Activated T-helper 1 cell treated with Interleukin-2 at 50 U/mL for 16 hours (primary cell): ENCODE results near the gene SCYGR2.

Source experiments
- DNase-seq: peaks from one replicate; pipeline ENCODE4 v3.0.0-alpha.2; 2020; ENCODE audit warnings: low read depth

Gene SCYGR2

GRCh38 chr2:227613272-227613660 is 14.6 kb downstream of the SCYGR2 start:
- DNase-seq, result no peak

GRCh38 chr2:227614246-227614645 is 15.6 kb downstream of the SCYGR2 start:
- DNase-seq, result no peak

GRCh38 chr2:227614740-227615139 is 16.0 kb downstream of the SCYGR2 start, which contains the start of gene SCYGR3:
SCYGR3 (minus strand) TSS chr2:227614840; CDS start chr2:227614840, 0 bp downstream.
- no peak for DNase-seq

GRCh38 chr2:227615181-227615580 is 16.5 kb downstream of the SCYGR2 start:
- DNase-seq, result no peak

- DNase-seq, result no peak
These were observed 17.2 kb downstream of the SCYGR2 start for GRCh38 chr2:227615906-227616305.

GRCh38 chr2:227616631-227617030 is 17.9 kb downstream of the SCYGR2 start:
- DNase-seq, result no peak

GRCh38 chr2:227617316-227618230 is 18.9 kb downstream of the SCYGR2 start, which contains the start of gene SCYGR4:
SCYGR4 (plus strand) TSS chr2:227617498; CDS start chr2:227617498, 0 bp downstream.
- no peak for DNase-seq

- DNase-seq, result no peak
These were observed 24.5 kb downstream of the SCYGR2 start for GRCh38 chr2:227623226-227623625.

GRCh38 chr2:227625420-227625819 is 26.7 kb downstream of the SCYGR2 start:
- DNase-seq, result no peak

GRCh38 chr2:227626580-227627151 is 28.0 kb downstream of the SCYGR2 start:
- no peak for DNase-seq

- no peak for DNase-seq
These were observed 29.1 kb downstream of the SCYGR2 start for GRCh38 chr2:227627769-227628168.

- DNase-seq, result no peak
These were observed 30.7 kb downstream of the SCYGR2 start for GRCh38 chr2:227629435-227629834.

- no peak for DNase-seq
These were observed 31.6 kb downstream of the SCYGR2 start for GRCh38 chr2:227630322-227630721.

- DNase-seq, result no peak
These were observed 34.1 kb downstream of the SCYGR2 start for GRCh38 chr2:227632827-227633226.

- no peak for DNase-seq
These were observed 35.5 kb downstream of the SCYGR2 start for GRCh38 chr2:227634201-227634600.

GRCh38 chr2:227642656-227643055 is 44.0 kb downstream of the SCYGR2 start:
- DNase-seq, result no peak

GRCh38 chr2:227643990-227644551 is 45.4 kb downstream of the SCYGR2 start:
- no peak for DNase-seq
